K562 treated with DMSO at 1 percent for 4 hours (cell line): ENCODE results near the gene FAM89B. TPM values are rescaled to one million over a fixed set of nuclear protein-coding genes. Genes with fewer than 3 reads are reported as not detected.

ENCODE experiments used
- total RNA-seq: library from RNA; unstranded; fragments of 300-600 nt; gene quantifications from 2 replicates; pipeline ENCODE4 v1.2.3, GENCODE V29; 2022; ENCODE audit not compliant: insufficient read depth

The FAM89B gene
- total RNA-seq = 64.3 and 74.6 TPM in 2 replicates

GRCh38 chr11:65572356-65573051, at the start of gene FAM89B:
Gene FAM89B (plus strand): TSS chr11:65572538. CDS start chr11:65572670, 132 bp downstream.

DNA sequence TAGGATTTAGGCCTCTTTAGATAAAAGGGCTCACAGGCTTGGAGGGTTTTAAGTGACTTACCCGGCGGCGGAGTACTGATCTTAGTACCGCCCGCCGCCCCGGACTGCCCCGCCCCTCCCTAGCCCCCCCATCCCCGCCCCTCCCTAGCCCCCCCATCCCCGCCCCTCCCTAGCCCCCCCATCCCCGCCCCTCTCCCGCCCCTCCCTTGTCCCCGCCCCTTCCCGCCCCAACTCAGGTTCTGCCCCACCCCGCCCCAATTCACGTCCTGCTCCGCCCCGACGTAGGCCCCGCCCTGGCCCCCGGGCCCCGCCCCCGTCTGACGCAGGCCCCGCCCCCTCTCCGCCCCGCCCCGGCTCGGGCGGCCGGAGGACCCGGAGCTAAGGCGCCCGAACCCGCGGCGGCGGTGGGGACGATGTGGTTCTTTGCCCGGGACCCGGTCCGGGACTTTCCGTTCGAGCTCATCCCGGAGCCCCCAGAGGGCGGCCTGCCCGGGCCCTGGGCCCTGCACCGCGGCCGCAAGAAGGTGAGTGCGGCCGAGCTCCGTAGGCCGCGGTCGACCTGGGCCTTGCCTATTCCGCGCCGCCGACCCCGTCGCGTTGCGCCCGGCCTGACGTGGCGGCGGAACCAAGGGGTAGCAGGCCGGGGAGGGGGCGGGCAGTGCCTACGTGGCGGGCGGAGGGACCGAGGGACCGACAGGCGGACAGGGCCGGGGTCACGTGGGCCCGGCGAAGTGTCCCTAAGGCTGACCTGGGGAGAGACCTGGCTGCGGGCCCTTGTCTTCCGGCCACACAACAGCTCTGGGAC, 47.4 kb upstream of the FAM89B start, which contains the start of gene SCYL1:
Gene SCYL1 (plus strand): TSS at position 343 of the 805 bp plus-strand sequence. CDS start 71 bp downstream, at position 414.

GRCh38 chr11:65558002-65558929, 14.1 kb upstream of the FAM89B start, which contains the start of gene LTBP3:
Gene LTBP3 (minus strand): TSS chr11:65558359. CDS start chr11:65557959, 400 bp downstream.

DNA sequence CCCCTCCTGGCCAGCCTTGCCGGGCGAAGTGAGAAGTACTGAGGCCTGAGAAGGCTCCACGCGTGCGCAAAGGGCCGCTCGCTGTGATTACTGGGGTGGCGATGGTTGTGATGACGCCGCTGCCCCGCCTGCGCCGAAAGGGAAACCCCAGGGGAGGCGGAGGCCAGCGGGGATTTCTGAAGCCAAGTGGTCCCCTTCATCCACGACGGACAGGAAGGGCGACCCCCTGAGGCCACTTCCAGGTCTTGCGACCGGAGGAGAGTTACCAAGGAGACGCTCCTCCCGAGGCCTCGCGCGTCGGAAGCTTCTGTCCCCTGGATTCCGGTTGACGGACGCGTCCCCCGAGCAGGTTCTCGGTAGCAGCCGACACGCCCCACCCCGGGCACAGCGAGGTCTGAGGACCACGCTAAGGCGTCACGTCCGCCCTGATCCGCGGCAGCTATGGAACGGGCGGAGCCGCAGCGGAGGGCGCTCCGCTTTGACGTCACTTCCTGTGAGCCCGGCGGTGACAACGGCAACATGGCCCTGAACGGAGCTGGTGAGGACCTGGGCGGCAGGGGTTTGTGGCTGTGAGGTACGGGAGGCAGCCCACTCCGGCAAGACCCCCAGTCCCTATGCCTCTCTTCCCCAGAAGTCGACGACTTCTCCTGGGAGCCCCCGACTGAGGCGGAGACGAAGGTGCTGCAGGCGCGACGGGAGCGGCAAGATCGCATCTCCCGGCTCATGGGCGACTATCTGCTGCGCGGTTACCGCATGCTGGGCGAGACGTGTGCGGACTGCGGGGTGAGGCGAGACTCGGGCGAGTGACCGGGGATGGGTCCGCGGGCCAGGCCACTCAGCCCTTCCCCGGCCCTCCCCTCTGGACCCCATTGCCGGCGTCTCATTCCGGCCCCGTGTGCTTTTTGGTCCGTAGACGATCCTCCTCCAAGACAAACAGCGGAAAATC, 2.1 kb upstream of the FAM89B start, which contains the start of gene ZNRD2:
Gene ZNRD2 (plus strand): TSS at position 505 of the 946 bp plus-strand sequence. CDS start 15 bp downstream, at position 520.

DNA sequence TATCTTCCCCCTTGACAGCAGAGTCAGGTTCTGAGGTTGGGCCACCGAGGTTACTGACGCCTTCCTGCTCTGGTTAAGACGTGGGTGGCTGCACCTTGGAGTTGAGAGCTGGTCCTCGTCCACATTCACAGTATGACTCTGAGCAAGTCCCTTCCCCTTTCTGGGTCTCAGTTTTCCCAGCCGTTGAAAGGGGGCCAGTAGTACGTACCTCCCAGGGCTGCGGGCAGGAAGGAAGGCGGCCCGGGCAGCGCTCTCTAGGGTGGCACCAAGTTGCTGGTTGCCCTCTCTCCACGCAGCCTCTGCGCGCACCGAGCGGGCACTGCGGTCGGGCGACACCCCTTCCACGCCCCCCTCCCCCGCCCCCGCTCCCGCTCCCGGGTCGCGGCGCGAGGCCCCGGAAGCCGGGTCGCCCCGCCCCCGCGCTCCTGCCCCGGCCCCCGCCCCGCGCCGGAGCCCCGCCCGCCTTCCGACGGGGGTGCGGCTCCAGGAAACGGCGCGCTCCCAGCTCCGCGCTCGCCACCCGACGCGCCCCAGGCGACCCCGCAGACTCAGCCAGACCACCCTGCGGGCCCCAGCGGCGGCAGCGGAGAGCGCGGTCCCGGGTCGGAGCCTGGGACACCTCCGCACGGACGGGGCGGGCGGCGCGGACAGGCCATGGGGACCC, 3.4 kb downstream of the FAM89B start, which contains the start of gene EHBP1L1:
Gene EHBP1L1 (plus strand): TSS at position 486 of the 664 bp plus-strand sequence. CDS start 250 bp downstream, outside the sequence.

GRCh38 chr11:65595543-65596281, 23.4 kb downstream of the FAM89B start, which contains the start of gene KCNK7:
Gene KCNK7 (minus strand): TSS chr11:65595800. CDS start chr11:65595772, 28 bp downstream.

GRCh38 chr11:65615229-65615949, 43.1 kb downstream of the FAM89B start, which contains the start of gene PCNX3:
Gene PCNX3 (plus strand): TSS chr11:65615776. CDS start chr11:65616312, 536 bp downstream.

Other genes with a start within 250 kb of the FAM89B start
- 50.7 and 55.1 TPM in 2 replicates for gene DPF2, start 238.7 kb upstream of the FAM89B start, total RNA-seq
- gene TIGD3, start 217.8 kb upstream of the FAM89B start, total RNA-seq = 2.2 and 4.9 TPM in 2 replicates
- 0.77 and 2.0 TPM in 2 replicates for gene SLC25A45, start 189.9 kb upstream of the FAM89B start, total RNA-seq
- 36.4 and 36.5 TPM in 2 replicates for gene FRMD8, start 185.9 kb upstream of the FAM89B start, total RNA-seq
- gene NEAT1, start 149.7 kb upstream of the FAM89B start, total RNA-seq = 17.6 and 22.8 TPM in 2 replicates
- 124 and 165 TPM in 2 replicates for gene MALAT1, start 73.5 kb upstream of the FAM89B start, total RNA-seq
- gene SCYL1, start 47.5 kb upstream of the FAM89B start, total RNA-seq = 117 and 125 TPM in 2 replicates
- 32.3 and 42.6 TPM in 2 replicates for gene LTBP3, start 14.2 kb upstream of the FAM89B start, total RNA-seq
- gene ZNRD2, start 2.1 kb upstream of the FAM89B start, total RNA-seq = 37.9 and 48.3 TPM in 2 replicates
- 74.1 and 75.4 TPM in 2 replicates for gene EHBP1L1, start 3.5 kb downstream of the FAM89B start, total RNA-seq
- gene KCNK7, start 23.3 kb downstream of the FAM89B start, total RNA-seq = 1.6 and 2.1 TPM in 2 replicates
- 58.9 and 66.8 TPM in 2 replicates for gene MAP3K11, start 41.7 kb downstream of the FAM89B start, total RNA-seq
- 31.8 and 46.2 TPM in 2 replicates for gene PCNX3, start 43.2 kb downstream of the FAM89B start, total RNA-seq
- 55.3 and 62.8 TPM in 2 replicates for gene SIPA1, start 65.6 kb downstream of the FAM89B start, total RNA-seq
- 58.1 and 70.6 TPM in 2 replicates for gene RELA, start 90.4 kb downstream of the FAM89B start, total RNA-seq
- 26.4 and 36.7 TPM in 2 replicates for gene KAT5, start 139.7 kb downstream of the FAM89B start, total RNA-seq
- 24.6 and 34.7 TPM in 2 replicates for gene RNASEH2C, start 148.3 kb downstream of the FAM89B start, total RNA-seq
- 25.5 and 28.9 TPM in 2 replicates for gene AP5B1, start 208.4 kb downstream of the FAM89B start, total RNA-seq
- gene OVOL1, start 214.5 kb downstream of the FAM89B start, total RNA-seq = not detected in 2 replicates